ENCODE data around the gene COMMD2. TPM values are rescaled to one million over a fixed set of nuclear protein-coding genes. Genes with fewer than 3 reads are reported as not detected.

COMMD2 gene
- total RNA-seq, 2 experiments from 2014 or later: 32.8 to 38.3 TPM

DNA sequence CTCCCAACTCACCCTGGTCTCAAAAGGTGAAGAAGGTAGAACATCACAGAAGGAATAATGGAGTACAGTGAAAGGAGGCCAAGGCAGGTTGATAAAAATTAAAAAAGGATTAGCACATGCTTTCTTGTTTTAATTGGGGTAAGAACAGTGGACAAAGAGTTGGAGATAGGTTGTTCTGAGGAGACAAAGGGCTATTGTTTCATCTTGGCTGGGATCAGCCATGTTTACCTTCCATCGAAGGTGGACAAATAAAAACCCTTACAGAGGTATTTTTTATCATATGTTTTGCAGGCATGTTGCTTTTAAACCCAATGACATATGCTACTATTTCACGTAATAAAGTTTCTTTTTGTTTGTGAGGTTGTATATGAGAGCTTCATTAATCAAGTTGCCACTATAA lies 12.9 kb downstream of the COMMD2 start:
- POLR2A ChIA-PET: no interaction called here
- no peak for ATAC-seq (ENCODE audit: low read depth)

DNA sequence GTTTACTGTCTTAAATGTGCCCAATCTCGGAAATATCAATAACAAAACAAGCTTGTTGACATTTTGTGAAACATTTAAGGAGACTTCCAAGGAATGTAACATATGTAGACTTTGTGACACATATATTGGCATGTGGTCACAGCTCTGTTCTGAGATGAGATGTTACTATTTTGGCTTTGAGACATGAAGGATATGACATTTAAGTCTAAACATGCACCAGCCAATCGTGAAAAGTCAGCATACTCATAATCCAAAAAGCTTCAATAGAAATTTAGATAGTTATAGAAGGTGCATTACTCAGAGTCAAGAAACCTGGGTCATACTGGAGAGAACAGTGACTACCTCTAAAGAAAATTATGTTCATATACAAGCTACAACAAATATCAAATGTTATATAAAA lies 13.4 kb downstream of the COMMD2 start:
- no peak overlapping the region for H3K27ac Mint-ChIP-seq
- no peaks in the 10 kb centered on the region for H3K4me1 Mint-ChIP-seq
- no peaks in the 10 kb centered on the region for H3K9me3 Mint-ChIP-seq
- no peak overlapping the region for H3K4me3 Mint-ChIP-seq
- no peaks in the 10 kb centered on the region for H3K27me3 Mint-ChIP-seq
- ATAC-seq (ENCODE audit: low read depth): no peak
- H3K36me3 Mint-ChIP-seq: peaks cover 12% of the 10 kb centered on the region
- no peak for DNase-seq
- POLR2A ChIA-PET: no interaction called here

More for the DNA sequence above, 12.9 kb downstream of the COMMD2 start:
- Mint-ChIP-seq H3K4me3 (no peak overlapping the region), H3K4me1 (no peaks in the 10 kb centered on the region), H3K9me3 (no peaks in the 10 kb centered on the region), H3K27me3 (no peaks in the 10 kb centered on the region), H3K27ac (no peak overlapping the region), H3K36me3 (peaks cover 14% of the 10 kb centered on the region)
- no peak for DNase-seq

DNA sequence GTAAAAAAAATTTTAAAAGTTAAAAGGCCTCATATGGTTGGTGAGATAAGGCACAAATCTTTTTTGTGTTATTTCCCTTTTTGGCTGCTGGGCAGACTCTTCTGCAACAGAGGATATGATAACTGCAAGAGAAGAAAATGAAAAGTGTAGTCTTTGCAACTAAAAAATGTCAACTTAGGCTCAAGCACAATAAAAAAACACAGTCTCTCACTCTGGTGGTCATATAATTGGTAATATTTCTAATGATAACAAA lies 15.4 kb downstream of the COMMD2 start:
- no peaks in the 10 kb centered on the region for H3K4me1 Mint-ChIP-seq
- DNase-seq: no peak
- peaks cover 10% of the 10 kb centered on the region for H3K36me3 Mint-ChIP-seq
- no peak overlapping the region for H3K4me3 Mint-ChIP-seq
- no peak for ATAC-seq (ENCODE audit: low read depth)
- no peaks in the 10 kb centered on the region for H3K27me3 Mint-ChIP-seq
- no peak overlapping the region for H3K27ac Mint-ChIP-seq
- POLR2A ChIA-PET: no interaction called here
- no peaks in the 10 kb centered on the region for H3K9me3 Mint-ChIP-seq

DNA sequence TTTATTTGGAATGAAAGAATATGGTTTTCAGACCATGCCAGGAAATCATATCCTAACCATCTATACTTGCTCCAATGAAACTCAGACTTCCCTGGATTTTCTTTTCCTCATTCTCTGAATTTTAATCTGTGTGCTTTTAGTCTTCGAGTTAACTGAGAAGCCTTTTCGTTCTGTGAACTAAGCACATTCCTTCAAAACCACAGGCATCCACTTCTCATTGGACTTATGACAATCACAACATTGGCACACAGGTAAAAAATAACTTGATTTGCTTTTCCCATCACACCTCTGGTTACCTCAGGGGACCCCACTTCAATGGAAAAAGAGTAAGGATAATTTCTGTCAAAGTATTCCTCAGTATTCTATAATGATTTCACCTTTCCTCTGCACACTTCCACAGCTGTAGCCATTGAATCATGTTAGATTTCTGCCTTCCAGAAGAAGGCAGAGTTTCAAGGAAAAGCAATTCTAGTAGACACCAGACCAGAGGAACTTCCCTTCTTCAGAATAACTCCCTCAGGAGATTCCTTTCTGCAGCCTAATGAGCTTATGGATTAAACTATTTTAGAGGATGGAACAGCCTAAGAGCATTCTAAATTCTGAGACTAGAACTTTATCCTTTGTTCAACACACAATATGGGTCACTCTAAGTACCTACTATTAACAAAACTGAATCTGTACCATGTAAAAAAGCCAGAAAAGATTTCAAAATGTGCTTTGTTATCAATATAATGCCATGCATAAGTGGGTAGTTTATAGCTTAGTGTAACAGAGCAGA lies 15.9 kb downstream of the COMMD2 start:
- POLR2A ChIA-PET: interaction anchor here (0.7 kb wide), 1 partner anchor 16 kb away, joined by 4 read pairs; the partner anchor contains the start of gene COMMD2
- no peak for ATAC-seq (ENCODE audit: low read depth)

DNA sequence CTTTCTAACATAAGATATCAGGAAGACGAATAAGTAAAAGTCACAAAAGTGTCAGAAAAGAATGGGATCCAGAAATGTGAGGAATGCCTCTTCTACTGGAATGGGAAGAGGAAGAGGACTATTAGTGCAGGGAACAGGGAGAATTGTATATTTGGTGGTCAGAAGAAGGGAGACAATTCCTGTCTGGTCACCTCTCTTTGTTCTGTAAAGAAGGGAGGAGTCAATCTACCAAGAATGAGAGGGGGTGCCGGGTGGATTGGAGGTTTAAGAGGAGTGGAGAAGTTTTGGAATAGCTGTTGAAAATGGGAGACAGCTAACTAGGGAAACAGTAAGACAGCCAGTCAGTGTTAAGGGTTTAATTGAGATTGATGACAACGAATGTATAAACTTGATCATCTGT lies 20.1 kb downstream of the COMMD2 start:
- H3K36me3 Mint-ChIP-seq: no peaks in the 10 kb centered on the region
- no peak for DNase-seq
- H3K27ac Mint-ChIP-seq: no peak overlapping the region
- no peaks in the 10 kb centered on the region for H3K4me1 Mint-ChIP-seq
- H3K27me3 Mint-ChIP-seq: no peaks in the 10 kb centered on the region
- H3K9me3 Mint-ChIP-seq: no peaks in the 10 kb centered on the region
- no peak for ATAC-seq (ENCODE audit: low read depth)
- no peak overlapping the region for H3K4me3 Mint-ChIP-seq
- POLR2A ChIA-PET: no interaction called here

More for the DNA sequence above, 15.9 kb downstream of the COMMD2 start:
- Mint-ChIP-seq H3K4me3 (no peak overlapping the region), H3K27ac (no peak overlapping the region), H3K36me3 (peaks cover 9% of the 10 kb centered on the region), H3K27me3 (no peaks in the 10 kb centered on the region), H3K4me1 (no peaks in the 10 kb centered on the region), H3K9me3 (no peaks in the 10 kb centered on the region)
- no peak for DNase-seq

DNA sequence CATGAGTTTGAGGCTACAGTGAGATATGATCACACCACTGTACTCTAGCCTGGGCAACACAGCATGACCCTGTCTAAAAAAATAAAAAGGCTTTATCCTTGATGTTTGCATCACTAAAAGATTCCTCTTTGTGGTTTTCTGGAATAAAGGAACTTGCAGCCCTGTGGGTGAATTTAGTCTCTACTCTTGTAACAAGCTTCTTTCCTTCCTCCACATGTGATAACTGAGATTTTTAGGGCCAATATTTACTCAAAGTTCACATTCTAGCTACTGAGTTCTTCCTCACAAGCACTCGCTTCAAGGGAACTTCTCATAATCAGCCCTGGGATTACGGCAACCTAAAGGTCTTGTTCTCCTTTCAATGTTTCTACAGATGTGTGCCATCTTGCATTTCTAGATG lies 24.6 kb downstream of the COMMD2 start:
- Mint-ChIP-seq H3K4me3 (no peak overlapping the region), H3K9me3 (peaks cover 2% of the 10 kb centered on the region), H3K36me3 (no peaks in the 10 kb centered on the region), H3K4me1 (no peaks in the 10 kb centered on the region), H3K27ac (no peak overlapping the region), H3K27me3 (no peaks in the 10 kb centered on the region)
- DNase-seq (no peak), ATAC-seq (ENCODE audit: low read depth) (no peak)
- POLR2A ChIA-PET: no interaction called here

DNA sequence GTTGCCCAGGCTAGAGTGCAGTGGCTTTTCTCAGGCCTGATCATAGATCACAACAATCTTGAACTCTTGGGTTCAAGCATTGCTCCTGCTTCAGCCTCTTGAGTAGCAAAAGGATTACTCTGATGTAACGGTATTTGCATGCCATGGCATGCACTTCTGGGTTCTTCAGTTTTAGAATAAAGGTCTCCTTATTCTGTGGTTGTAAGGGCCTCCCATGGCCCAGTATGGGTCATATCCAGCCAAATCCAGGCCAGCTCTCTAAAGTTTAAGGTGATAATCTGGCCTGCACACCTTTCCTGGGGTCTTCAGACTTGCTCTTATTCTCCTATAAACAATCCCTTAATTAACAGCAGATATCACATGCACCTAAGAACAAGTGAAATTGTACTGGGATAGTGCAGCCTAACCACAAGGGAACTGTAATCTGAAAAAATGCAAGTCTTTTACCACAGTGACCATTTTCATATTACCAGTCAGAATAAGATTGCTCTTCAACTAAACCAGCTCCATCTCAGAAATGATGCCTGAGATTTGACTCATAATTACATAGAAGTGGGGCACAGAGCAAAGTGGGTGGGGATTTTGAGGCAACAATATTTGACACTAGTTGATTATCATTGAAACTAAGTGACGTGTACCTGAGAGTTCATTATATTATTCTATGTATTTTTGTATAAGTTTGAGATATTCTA lies 25.4 kb downstream of the COMMD2 start:
- no peaks in the 10 kb centered on the region for H3K36me3 Mint-ChIP-seq
- no peak overlapping the region for H3K27ac Mint-ChIP-seq
- no peak for DNase-seq
- H3K4me3 Mint-ChIP-seq: no peak overlapping the region
- POLR2A ChIA-PET: no interaction called here
- H3K4me1 Mint-ChIP-seq: no peaks in the 10 kb centered on the region
- no peak for ATAC-seq (ENCODE audit: low read depth)
- peaks cover 4% of the 10 kb centered on the region for H3K9me3 Mint-ChIP-seq
- H3K27me3 Mint-ChIP-seq: no peaks in the 10 kb centered on the region

DNA sequence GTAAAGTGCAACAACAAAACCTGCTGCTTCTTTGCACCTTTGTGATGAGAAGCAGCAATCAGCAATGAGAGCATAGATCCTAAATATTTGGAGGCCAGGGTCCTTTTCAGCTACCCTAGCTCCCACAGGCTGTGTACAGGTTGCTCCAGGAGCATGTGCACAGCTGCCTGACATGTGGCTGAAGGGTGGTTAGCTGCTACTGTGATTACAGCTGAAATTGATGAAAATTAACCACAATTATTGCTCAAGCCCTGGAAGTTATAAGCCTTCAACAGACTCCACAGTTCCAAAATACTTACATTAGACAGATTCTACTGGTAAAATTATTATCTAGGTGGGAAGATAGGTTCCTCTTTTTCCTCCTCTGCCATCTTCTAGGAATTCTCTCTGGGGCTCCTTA lies 28.5 kb downstream of the COMMD2 start:
- ATAC-seq (ENCODE audit: low read depth) (no peak), DNase-seq (no peak)
- H3K27ac Mint-ChIP-seq: no peak overlapping the region
- H3K4me1 Mint-ChIP-seq: no peaks in the 10 kb centered on the region
- POLR2A ChIA-PET: no interaction called here
- peaks cover 8% of the 10 kb centered on the region for H3K9me3 Mint-ChIP-seq
- H3K4me3 Mint-ChIP-seq: no peak overlapping the region
- no peaks in the 10 kb centered on the region for H3K36me3 Mint-ChIP-seq
- peaks cover 3% of the 10 kb centered on the region for H3K27me3 Mint-ChIP-seq

DNA sequence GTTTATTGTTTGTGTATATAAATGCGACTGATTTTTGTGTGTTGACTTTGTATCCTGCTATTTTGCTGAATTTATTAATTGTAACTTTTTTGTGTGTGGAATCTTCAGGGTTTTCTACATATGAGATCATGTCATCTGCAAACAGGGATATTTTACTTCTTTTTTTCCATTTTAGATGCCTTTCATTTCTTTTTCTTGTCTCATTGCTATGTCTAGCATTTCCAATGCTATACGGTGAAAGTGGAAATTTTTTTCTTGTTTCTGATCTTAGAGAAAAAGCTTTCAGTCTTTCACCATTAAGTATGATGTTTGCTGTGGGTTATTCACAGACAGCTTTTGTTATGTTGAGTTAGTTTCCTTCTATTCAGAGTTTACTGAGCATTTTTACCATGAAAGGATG lies 31.4 kb downstream of the COMMD2 start:
- no peaks in the 10 kb centered on the region for H3K36me3 Mint-ChIP-seq
- ATAC-seq (ENCODE audit: low read depth) (no peak), DNase-seq (no peak)
- POLR2A ChIA-PET: no interaction called here
- H3K4me3 Mint-ChIP-seq: no peak overlapping the region
- H3K27ac Mint-ChIP-seq: no peak overlapping the region
- H3K4me1 Mint-ChIP-seq: peaks cover 2% of the 10 kb centered on the region
- peaks cover 8% of the 10 kb centered on the region for H3K9me3 Mint-ChIP-seq
- H3K27me3 Mint-ChIP-seq: peaks cover 3% of the 10 kb centered on the region

DNA sequence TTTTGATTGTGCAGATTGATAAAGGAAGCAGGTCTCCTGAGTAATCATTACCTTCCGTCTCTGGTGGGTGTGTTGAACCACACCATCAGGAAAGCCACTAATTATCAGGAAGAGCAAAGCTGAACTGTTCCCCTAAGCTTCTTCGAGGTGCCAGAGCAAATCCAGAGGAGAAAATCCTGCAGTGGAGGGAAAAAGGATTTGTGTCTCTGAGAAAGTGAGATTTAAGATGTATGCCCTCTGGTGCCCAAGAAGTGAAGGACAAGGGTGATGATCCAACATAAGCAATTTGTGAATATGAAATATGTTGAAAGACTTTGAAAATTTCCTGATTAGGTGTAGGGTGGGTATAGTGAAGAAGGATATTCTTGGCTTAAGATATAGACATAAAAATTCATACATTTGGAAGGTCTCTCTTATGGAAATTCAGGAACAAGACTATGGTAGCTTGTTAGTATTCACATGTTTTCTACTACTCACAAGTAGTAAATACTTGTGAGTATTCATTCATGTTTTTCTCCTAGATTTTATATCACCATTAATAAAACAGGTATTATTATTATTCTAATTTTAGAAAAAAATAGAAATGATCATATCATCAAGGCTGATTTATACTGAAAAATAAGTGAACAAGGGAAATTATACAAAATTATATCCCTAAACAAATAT lies 34.8 kb downstream of the COMMD2 start:
- Mint-ChIP-seq H3K27ac (no peak overlapping the region), H3K4me3 (no peak overlapping the region), H3K27me3 (peaks cover 3% of the 10 kb centered on the region), H3K36me3 (no peaks in the 10 kb centered on the region), H3K9me3 (peaks cover 4% of the 10 kb centered on the region), H3K4me1 (peaks cover 2% of the 10 kb centered on the region)
- no peak for DNase-seq
- POLR2A ChIA-PET: no interaction called here
- ATAC-seq (ENCODE audit: low read depth): no peak

DNA sequence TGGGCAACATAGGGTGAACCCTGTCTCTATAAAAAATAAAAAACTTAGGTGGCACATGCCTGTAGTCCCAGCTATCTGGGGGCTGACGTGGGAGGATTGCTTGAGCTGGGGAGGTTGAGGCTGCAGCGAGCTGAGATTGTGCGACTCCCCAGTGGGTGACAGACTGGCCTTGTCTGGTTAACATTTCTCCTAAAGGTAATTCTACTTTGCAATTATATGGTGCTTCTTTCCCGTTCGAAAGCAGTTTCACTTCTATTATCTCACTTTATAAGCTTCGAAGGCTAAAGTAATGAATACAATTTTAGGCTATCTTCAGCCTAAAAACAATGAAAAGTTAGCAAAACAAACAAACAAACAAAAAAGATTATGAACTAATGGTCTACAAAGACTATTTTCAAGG lies 35.3 kb downstream of the COMMD2 start:
- H3K27me3 Mint-ChIP-seq: peaks cover 3% of the 10 kb centered on the region
- no peak overlapping the region for H3K27ac Mint-ChIP-seq
- peaks cover 2% of the 10 kb centered on the region for H3K4me1 Mint-ChIP-seq
- POLR2A ChIA-PET: no interaction called here
- no peaks in the 10 kb centered on the region for H3K36me3 Mint-ChIP-seq
- no peak for ATAC-seq (ENCODE audit: low read depth)
- no peak for DNase-seq
- peaks cover 4% of the 10 kb centered on the region for H3K9me3 Mint-ChIP-seq
- H3K4me3 Mint-ChIP-seq: no peak overlapping the region

DNA sequence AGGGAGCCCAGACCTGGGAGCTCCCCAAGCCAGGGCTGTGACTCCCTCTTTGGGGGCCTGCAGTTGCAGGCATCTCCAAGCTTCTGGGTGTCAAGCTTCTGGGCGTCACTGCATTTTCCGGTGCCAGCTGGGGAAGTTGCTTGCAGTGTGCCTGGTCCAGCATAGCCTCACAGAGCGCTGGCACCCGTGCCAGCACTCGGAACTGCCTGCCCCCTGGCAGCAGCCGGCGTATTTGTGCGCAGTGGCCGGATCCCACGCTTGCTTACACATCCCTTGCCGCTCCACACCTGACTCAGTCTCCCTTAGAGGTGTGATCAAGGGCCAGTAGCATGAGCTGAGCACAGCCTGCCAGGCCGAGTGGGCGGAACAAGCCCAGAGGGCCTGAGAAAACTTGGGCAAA lies 37.0 kb downstream of the COMMD2 start:
- Mint-ChIP-seq H3K36me3 (no peaks in the 10 kb centered on the region), H3K4me3 (no peak overlapping the region), H3K4me1 (peaks cover 2% of the 10 kb centered on the region), H3K27me3 (no peaks in the 10 kb centered on the region), H3K27ac (no peak overlapping the region), H3K9me3 (no peaks in the 10 kb centered on the region)
- ATAC-seq (ENCODE audit: low read depth) (no peak), DNase-seq (no peak)
- POLR2A ChIA-PET: no interaction called here

DNA sequence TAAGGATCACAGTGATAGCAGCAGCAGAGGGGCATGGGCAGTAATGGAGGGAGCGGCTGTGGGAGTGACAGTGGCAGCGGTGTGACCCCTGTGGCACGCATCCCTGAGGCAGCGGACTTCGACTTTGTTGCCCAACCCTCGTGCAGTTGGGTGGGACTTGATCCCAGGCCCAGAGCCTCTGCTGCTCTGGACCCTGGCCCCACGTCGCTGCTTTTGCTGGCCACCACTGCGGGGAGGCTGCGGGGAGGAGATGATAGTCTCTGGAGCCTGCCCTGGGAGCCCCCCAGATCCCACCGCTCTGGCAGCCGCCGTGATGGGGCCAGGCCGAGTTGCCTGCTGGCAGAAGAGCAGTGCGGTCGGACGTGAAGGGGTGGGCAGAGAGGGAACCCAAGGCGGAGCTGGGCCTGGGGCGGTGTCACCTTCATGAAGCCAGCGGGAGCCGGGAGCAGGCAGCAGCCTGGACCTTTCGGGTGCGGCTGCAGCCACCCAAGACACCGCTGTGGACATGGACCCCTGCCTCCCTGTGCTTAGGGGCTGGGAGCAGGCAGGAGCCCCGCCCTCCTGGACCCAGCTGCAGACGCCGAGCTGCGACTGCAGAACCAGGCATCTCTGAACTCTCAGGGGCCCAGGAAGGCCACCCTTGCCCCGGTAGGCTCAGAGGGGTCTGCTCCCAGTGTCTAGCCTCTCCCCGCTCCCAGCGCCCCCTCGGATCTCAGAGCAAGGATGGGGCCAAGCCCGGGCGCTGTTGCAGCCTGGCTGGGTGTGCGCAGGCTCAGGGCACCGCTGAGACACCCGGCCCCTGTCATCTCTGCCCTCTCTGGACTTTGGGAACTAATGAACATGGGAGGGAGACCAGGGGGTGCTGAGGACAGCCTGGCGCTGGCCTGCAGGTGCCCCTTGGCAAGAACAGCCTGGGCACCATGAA lies 38.3 kb downstream of the COMMD2 start:
- DNase-seq: no peak
- H3K36me3 Mint-ChIP-seq: no peaks in the 10 kb centered on the region
- no peaks in the 10 kb centered on the region for H3K27me3 Mint-ChIP-seq
- peaks cover 2% of the 10 kb centered on the region for H3K4me1 Mint-ChIP-seq
- POLR2A ChIA-PET: no interaction called here
- ATAC-seq (ENCODE audit: low read depth): no peak
- no peak overlapping the region for H3K4me3 Mint-ChIP-seq
- no peaks in the 10 kb centered on the region for H3K9me3 Mint-ChIP-seq
- no peak overlapping the region for H3K27ac Mint-ChIP-seq

Measured in activated naive CD8-positive, alpha-beta T cell treated with anti-CD3 and anti-CD28 coated beads, Interleukin-2, amount 10 ng/mL, durations not matched to agents 7 days and 5 days (primary cell).